HCT116 (cell line): ENCODE measurements around the gene MUC5B. TPM values are rescaled to one million over a fixed set of nuclear protein-coding genes. Genes with fewer than 3 reads are reported as not detected.

Experiments
- ATAC-seq: fragments of 200-7000 bp; cut with Tn5 transposase; 2 replicates; pipeline ENCODE4 v1.9.1; 2020; ENCODE audit warnings: mild to moderate bottlenecking, moderate library complexity
- BruUV-seq: library from RNA; stranded (reverse); fragments of 400-500 nt; replicated peaks from 2 replicates; lab custom pipeline; 2021; lab: Mats Ljungman, UMichigan
- CTCF ChIA-PET: fragments of 300-600 bp; sonication (Branson Sonifier 250); formaldehyde crosslinking; loops from one replicate; lab custom pipeline; 2021; ENCODE audit warnings: antibody characterized with exemption; lab: Charles Lee
- POLR2A ChIA-PET: fragments of 300-600, 350-600 bp; sonication (Branson Sonifier 250); formaldehyde crosslinking; loops from one replicate; lab custom pipeline; 2021; ENCODE audit warnings: antibody characterized with exemption; lab: Charles Lee
- RAD21 ChIA-PET, 2 experiments: fragments of 300-600 bp; sonication (Branson Sonifier 250); formaldehyde crosslinking; loops; one replicate each; lab custom pipeline; 2023; ENCODE audit warnings: low total read pairs in 2 of 2; ENCODE audit not compliant: uncharacterized antibody in 2 of 2, unreplicated experiment in 2 of 2, low non-redundant PET in 1 of 2; lab: Charles Lee
- DNase-seq: peaks from one replicate; pipeline ENCODE4 v3.0.0-alpha.2; 2010; ENCODE audit warnings: low read depth, low spot score
- H2AFZ ChIP-seq: fragments of 200-600 bp; shearing (Covaris generic), sonication (generic); 2 replicates; pipeline ENCODE4 v1.6.1; 2017; ENCODE audit warnings: low read depth, mixed run types, mixed read lengths, antibody characterized with exemption, low read length; ENCODE audit not compliant: poor library complexity, severe bottlenecking
- H3K27ac ChIP-seq: 2 replicates; pipeline ENCODE4 v1.5.1; 2012; ENCODE audit warnings: low read depth, low read length
- H3K27me3 ChIP-seq: fragments of 200-600 bp; sonication (generic); 2 replicates; pipeline ENCODE4 v1.6.1; 2016; ENCODE audit warnings: mixed run types, low read length, mixed read lengths; ENCODE audit not compliant: insufficient read depth
- H3K36me3 ChIP-seq, 2 experiments: fragments of 200-500 bp in 1 of 2; fragments of 200-600 bp in 1 of 2; sonication (Bioruptor generic) in 1 of 2; sonication (generic) in 1 of 2; 2 replicates each; pipeline versions ENCODE4 v1.5.1 to v1.6.1; 2014 to 2016; ENCODE audit warnings: low read length in 2 of 2, inconsistent platforms in 1 of 2, mixed read lengths in 1 of 2, mixed run types in 1 of 2; ENCODE audit not compliant: insufficient read depth in 2 of 2, control insufficient read depth in 1 of 2
- H3K4me1 ChIP-seq, 2 experiments: fragments of 200-600 bp in 1 of 2; sonication (generic) in 1 of 2; 2 replicates each; pipeline versions ENCODE4 v1.5.1 to v1.6.1; 2012 to 2017; ENCODE audit warnings: low read length in 2 of 2, inconsistent platforms in 1 of 2, mild to moderate bottlenecking in 1 of 2, mixed read lengths in 1 of 2, mixed run types in 1 of 2, moderate library complexity in 1 of 2; ENCODE audit not compliant: insufficient read depth in 2 of 2, control insufficient read depth in 1 of 2
- H3K4me2 ChIP-seq: fragments of 200-600 bp; sonication (generic); 2 replicates; pipeline ENCODE4 v1.6.1; 2017; ENCODE audit warnings: mixed run types, low read length, mixed read lengths
- H3K4me3 ChIP-seq, 2 experiments: fragments of 200-600 bp in 1 of 2; sonication (generic) in 1 of 2; replicated peaks in 1 of 2; 2 replicates each; pipeline ENCODE4 v1.5.1; 2011 to 2016; ENCODE audit warnings: low read length in 2 of 2, control low read depth in 1 of 2, low read depth in 1 of 2, mild to moderate bottlenecking in 1 of 2, mixed read lengths in 1 of 2, mixed run types in 1 of 2
- H3K79me2 ChIP-seq: fragments of 200-600 bp; sonication (generic); 2 replicates; pipeline ENCODE4 v1.6.1; 2017; ENCODE audit warnings: mild to moderate bottlenecking, mixed run types, low read length, moderate library complexity, mixed read lengths; ENCODE audit not compliant: insufficient read depth
- H3K9ac ChIP-seq: fragments of 200-600 bp; sonication (generic); 2 replicates; pipeline ENCODE4 v1.6.1; 2016; ENCODE audit warnings: low read length, mixed read lengths
- H3K9me2 ChIP-seq: fragments of 200-600 bp; sonication (generic), shearing (Covaris generic); 2 replicates; pipeline ENCODE4 v1.6.1; 2017; ENCODE audit warnings: mixed run types, mild to moderate bottlenecking, moderate library complexity; ENCODE audit not compliant: insufficient read depth
- H3K9me3 ChIP-seq, 2 experiments: fragments of 200-500 bp in 1 of 2; fragments of 200-600 bp in 1 of 2; sonication (Bioruptor generic) in 1 of 2; sonication (generic) in 1 of 2; 2 replicates each; pipeline ENCODE4 v1.6.1; 2014 to 2017; ENCODE audit warnings: low read length in 2 of 2, mixed read lengths in 2 of 2, inconsistent platforms in 1 of 2, low read depth in 1 of 2, mild to moderate bottlenecking in 1 of 2, mixed run types in 1 of 2, moderate library complexity in 1 of 2; ENCODE audit not compliant: control insufficient read depth in 1 of 2, insufficient read depth in 1 of 2
- H4K20me1 ChIP-seq: fragments of 200-600 bp; sonication (generic), shearing (Covaris generic); 2 replicates; pipeline ENCODE4 v1.6.1; 2017; ENCODE audit warnings: mixed run types, mild to moderate bottlenecking, moderate library complexity; ENCODE audit not compliant: insufficient read depth
- JUND ChIP-seq: IDR thresholded peaks from 2 replicates; pipeline ENCODE4 v1.6.1; 2012
- ZNF274 ChIP-seq: fragments of 200-500 bp; sonication (Bioruptor generic); IDR thresholded peaks from 2 replicates; pipeline ENCODE4 v1.6.1; 2014; ENCODE audit warnings: mild to moderate bottlenecking, low read depth, low read length, inconsistent platforms
- intact Hi-C: fragments of 100-400 bp; cut with micrococcal nuclease; formaldehyde crosslinking; loops from 2 replicates; pipeline ENCODE4 v1.10.0; 2022
- total RNA-seq: library from RNA; stranded (reverse); gene quantifications from one replicate; pipeline ENCODE4 v1.2.1, GENCODE V29; 2021; ENCODE audit not compliant: unreplicated experiment
- TF ChIP-seq, protein P1 (sequence below): IDR thresholded peaks from 2 replicates; pipeline ENCODE4 v1.6.1; 2012; ENCODE audit warnings: low read depth
- TF ChIP-seq, protein P2 (sequence below), 3 experiments: fragments of 200-600 bp in 1 of 3; sonication (generic) in 1 of 3; IDR thresholded peaks in 2 of 3; conservative IDR thresholded peaks in 1 of 3; 2 replicates each; pipeline ENCODE4 v1.5.1; 2012 to 2017; ENCODE audit warnings: low read depth in 2 of 3, low read length in 2 of 3, antibody characterized with exemption in 1 of 3, borderline replicate concordance in 1 of 3, control low read depth in 1 of 3, mild to moderate bottlenecking in 1 of 3, mixed read lengths in 1 of 3, mixed run types in 1 of 3, moderate library complexity in 1 of 3; ENCODE audit not compliant: insufficient read depth in 1 of 3

The MUC5B gene
- total RNA-seq, 1 experiment from 2014 or later, result 1.5 TPM

DNA sequence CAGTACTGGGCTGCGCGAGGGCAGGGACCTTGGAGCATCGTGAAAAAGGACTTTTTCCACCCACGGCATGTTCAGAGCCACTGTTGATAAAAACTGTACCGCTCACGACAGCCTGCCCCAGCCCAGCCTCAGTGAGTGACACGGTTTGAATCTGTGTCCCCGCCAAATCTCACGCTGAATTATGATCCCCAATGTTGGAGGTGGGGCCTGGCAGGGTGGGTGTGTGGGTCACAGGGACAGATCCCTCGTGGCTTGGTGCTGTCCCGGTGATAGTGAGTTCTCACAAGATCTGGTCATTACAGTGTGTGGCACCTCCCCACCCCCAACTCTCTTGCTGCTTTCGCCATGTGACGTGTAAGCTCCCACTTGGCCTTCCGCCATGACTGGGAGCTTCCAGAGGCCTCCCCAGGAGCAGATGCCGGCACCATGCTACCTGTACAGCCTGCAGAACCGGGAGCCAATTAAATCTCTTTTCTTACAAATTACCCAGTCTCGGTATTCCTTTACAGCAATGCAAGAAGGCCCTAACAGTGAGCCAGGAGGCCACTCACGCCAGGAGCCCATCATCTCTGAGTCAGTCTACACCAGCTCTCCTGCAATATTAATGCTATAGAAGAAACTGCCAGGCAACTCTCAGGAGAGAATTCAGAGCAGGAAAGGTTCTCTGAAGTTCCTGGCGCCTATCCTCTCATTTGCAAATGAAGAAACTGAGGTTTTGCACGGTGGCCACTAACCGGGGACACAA is 85.3 kb downstream of the MUC5B start:
- Histone ChIP-seq H3K79me2 (peaks cover 25% of the 10 kb centered on the region), H3K27me3 (no peaks in the 10 kb centered on the region)
- TF ChIP-seq, protein P1, sequence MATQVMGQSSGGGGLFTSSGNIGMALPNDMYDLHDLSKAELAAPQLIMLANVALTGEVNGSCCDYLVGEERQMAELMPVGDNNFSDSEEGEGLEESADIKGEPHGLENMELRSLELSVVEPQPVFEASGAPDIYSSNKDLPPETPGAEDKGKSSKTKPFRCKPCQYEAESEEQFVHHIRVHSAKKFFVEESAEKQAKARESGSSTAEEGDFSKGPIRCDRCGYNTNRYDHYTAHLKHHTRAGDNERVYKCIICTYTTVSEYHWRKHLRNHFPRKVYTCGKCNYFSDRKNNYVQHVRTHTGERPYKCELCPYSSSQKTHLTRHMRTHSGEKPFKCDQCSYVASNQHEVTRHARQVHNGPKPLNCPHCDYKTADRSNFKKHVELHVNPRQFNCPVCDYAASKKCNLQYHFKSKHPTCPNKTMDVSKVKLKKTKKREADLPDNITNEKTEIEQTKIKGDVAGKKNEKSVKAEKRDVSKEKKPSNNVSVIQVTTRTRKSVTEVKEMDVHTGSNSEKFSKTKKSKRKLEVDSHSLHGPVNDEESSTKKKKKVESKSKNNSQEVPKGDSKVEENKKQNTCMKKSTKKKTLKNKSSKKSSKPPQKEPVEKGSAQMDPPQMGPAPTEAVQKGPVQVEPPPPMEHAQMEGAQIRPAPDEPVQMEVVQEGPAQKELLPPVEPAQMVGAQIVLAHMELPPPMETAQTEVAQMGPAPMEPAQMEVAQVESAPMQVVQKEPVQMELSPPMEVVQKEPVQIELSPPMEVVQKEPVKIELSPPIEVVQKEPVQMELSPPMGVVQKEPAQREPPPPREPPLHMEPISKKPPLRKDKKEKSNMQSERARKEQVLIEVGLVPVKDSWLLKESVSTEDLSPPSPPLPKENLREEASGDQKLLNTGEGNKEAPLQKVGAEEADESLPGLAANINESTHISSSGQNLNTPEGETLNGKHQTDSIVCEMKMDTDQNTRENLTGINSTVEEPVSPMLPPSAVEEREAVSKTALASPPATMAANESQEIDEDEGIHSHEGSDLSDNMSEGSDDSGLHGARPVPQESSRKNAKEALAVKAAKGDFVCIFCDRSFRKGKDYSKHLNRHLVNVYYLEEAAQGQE, result no peak
- TF ChIP-seq, protein P2, sequence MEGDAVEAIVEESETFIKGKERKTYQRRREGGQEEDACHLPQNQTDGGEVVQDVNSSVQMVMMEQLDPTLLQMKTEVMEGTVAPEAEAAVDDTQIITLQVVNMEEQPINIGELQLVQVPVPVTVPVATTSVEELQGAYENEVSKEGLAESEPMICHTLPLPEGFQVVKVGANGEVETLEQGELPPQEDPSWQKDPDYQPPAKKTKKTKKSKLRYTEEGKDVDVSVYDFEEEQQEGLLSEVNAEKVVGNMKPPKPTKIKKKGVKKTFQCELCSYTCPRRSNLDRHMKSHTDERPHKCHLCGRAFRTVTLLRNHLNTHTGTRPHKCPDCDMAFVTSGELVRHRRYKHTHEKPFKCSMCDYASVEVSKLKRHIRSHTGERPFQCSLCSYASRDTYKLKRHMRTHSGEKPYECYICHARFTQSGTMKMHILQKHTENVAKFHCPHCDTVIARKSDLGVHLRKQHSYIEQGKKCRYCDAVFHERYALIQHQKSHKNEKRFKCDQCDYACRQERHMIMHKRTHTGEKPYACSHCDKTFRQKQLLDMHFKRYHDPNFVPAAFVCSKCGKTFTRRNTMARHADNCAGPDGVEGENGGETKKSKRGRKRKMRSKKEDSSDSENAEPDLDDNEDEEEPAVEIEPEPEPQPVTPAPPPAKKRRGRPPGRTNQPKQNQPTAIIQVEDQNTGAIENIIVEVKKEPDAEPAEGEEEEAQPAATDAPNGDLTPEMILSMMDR (IDR thresholded peaks at IDR 0.05 in 2 of 3, conservative IDR thresholded peaks at IDR 0.05 in 1 of 3; ENCODE audit: borderline replicate concordance in 1 of 3, insufficient read depth in 1 of 3, low read depth in 2 of 3, low read length in 2 of 3), result no peak
- TF ChIP-seq JUND (no peak), ZNF274 (no peak)
- TF ChIP-seq, all 23 proteins: peak for 0
- Histone ChIP-seq H3K9me3 (peaks cover 0 to 15% of the 10 kb centered on the region in 2 experiments; a peak in 1 of 4 replicates), H3K36me3 (no peaks in the 10 kb centered on the region), H4K20me1 (no peaks in the 10 kb centered on the region), H3K27ac (no peak overlapping the region; the same call in 1 of the 2 replicates), H2AFZ (no peak overlapping the region), H3K4me2 (peak overlapping the region; percentile 98), H3K9me2 (no peaks in the 10 kb centered on the region), H3K4me3 (peak overlapping the region; percentile 62 to 82), H3K4me1 (peaks cover 5 to 27% of the 10 kb centered on the region in 2 experiments; a peak in 3 of 4 replicates), H3K9ac (peak overlapping the region; percentile 66)
- BruUV-seq, result TSS peak; percentile 42
- ATAC-seq, result no peak
- ChIA-PET CTCF (no interaction called here), POLR2A (no interaction called here), RAD21 (no interaction called here)
- intact Hi-C loops, result loop anchor here (5.0 kb wide), 1 partner anchor 46 kb away; no protein-coding TSS in a partner anchor
- no peak for DNase-seq
